Endothelial cell of umbilical vein (primary cell): ENCODE data around the gene STAC2. TPM values are rescaled to one million over a fixed set of nuclear protein-coding genes. Genes with fewer than 3 reads are reported as not detected.

ENCODE experiments used
- BruUV-seq: library from RNA; stranded (reverse); fragments of 400-500 nt; replicated peaks from 2 replicates; lab custom pipeline; 2021; lab: Mats Ljungman, UMichigan
- CTCF ChIA-PET: fragments of 300-600, 350-600 bp; sonication (Branson Sonifier 250); formaldehyde crosslinking; loops from one replicate; lab custom pipeline; 2021; ENCODE audit warnings: antibody characterized with exemption, inconsistent platforms; lab: Charles Lee
- POLR2A ChIA-PET: fragments of 300-600, 350-600 bp; sonication (Branson Sonifier 250); formaldehyde crosslinking; loops from one replicate; lab custom pipeline; 2021; ENCODE audit warnings: antibody characterized with exemption, inconsistent platforms; lab: Charles Lee
- DNase-seq: peaks from one replicate; pipeline ENCODE4 v3.0.0-alpha.2; 2011; ENCODE audit warnings: low read depth, low spot score
- FAIRE-seq: peaks from 2 replicates; lab custom pipeline; 2011; peaks lifted over from hg19 to GRCh38; lab: Jason Lieb, UNC
- H2AFZ ChIP-seq: 2 replicates; pipeline ENCODE4 v1.6.0; 2012; ENCODE audit warnings: low read depth, low read length, control low read depth, inconsistent platforms
- H3K27ac ChIP-seq: 2 replicates; pipeline ENCODE4 v1.5.1; 2011; ENCODE audit warnings: low read depth, mild to moderate bottlenecking, control low read depth, low read length, moderate library complexity; ENCODE audit not compliant: insufficient read depth
- H3K27me3 ChIP-seq, 2 experiments: 2 replicates each; pipeline versions ENCODE4 v1.6.0 to v1.6.1; 2011; ENCODE audit warnings: low read length in 2 of 2, mixed read lengths in 1 of 2; ENCODE audit not compliant: control insufficient read depth in 2 of 2, insufficient read depth in 2 of 2
- H3K36me3 ChIP-seq, 2 experiments: 2 replicates in 1 of 2; 3 replicates in 1 of 2; pipeline ENCODE4 v1.5.1; 2011; ENCODE audit warnings: low read length in 2 of 2, mild to moderate bottlenecking in 1 of 2, moderate library complexity in 1 of 2; ENCODE audit not compliant: control insufficient read depth in 2 of 2, insufficient read depth in 2 of 2; ENCODE audit errors: extremely low read depth in 1 of 2
- H3K4me1 ChIP-seq: 3 replicates; pipeline ENCODE4 v1.5.1; 2011; ENCODE audit warnings: mild to moderate bottlenecking, low read length; ENCODE audit not compliant: control insufficient read depth, insufficient read depth; ENCODE audit errors: extremely low read depth
- H3K4me2 ChIP-seq: 2 replicates; pipeline ENCODE4 v1.6.1; 2011; ENCODE audit warnings: low read length, control low read depth, mixed read lengths; ENCODE audit not compliant: insufficient read depth
- H3K4me3 ChIP-seq, 3 experiments: fragments of 200-600 bp in 1 of 3; sonication (generic), shearing (Covaris generic) in 1 of 3; replicated peaks in 1 of 3; 2 replicates each; pipeline ENCODE4 v1.5.1; 2011 to 2016; ENCODE audit warnings: control low read depth in 3 of 3, low read length in 3 of 3, mild to moderate bottlenecking in 2 of 3, inconsistent platforms in 1 of 3, low read depth in 1 of 3, moderate library complexity in 1 of 3; ENCODE audit not compliant: insufficient read depth in 1 of 3
- H3K79me2 ChIP-seq: 2 replicates; pipeline ENCODE4 v1.6.0; 2012; ENCODE audit warnings: low read length, inconsistent platforms; ENCODE audit not compliant: control insufficient read depth, insufficient read depth
- H3K9ac ChIP-seq: replicated peaks from 2 replicates; pipeline ENCODE3; 2011; ENCODE audit warnings: low read length, control low read depth; ENCODE audit not compliant: insufficient read depth; ENCODE audit errors: extremely low read depth
- H3K9me1 ChIP-seq: replicated peaks from 3 replicates; pipeline ENCODE4 v1.6.0; 2011; ENCODE audit warnings: mild to moderate bottlenecking, low read length; ENCODE audit not compliant: control insufficient read depth, insufficient read depth; ENCODE audit errors: extremely low read depth
- H3K9me3 ChIP-seq: replicated peaks from 2 replicates; pipeline ENCODE4 v1.5.1; 2012; ENCODE audit warnings: low read length, inconsistent platforms; ENCODE audit not compliant: control insufficient read depth, insufficient read depth
- H4K20me1 ChIP-seq: replicated peaks from 2 replicates; pipeline ENCODE3; 2011; ENCODE audit warnings: mild to moderate bottlenecking, low read length; ENCODE audit not compliant: control insufficient read depth, insufficient read depth; ENCODE audit errors: extremely low read depth
- CTCF ChIP-seq, 2 donors: IDR thresholded peaks; 1 replicate in 1 of 2; 2 replicates in 1 of 2; pipeline ENCODE4 v1.5.1; 2011; ENCODE audit warnings: low read length in 2 of 2, mild to moderate bottlenecking in 2 of 2, moderate library complexity in 2 of 2, control low read depth in 1 of 2, inconsistent platforms in 1 of 2, low read depth in 1 of 2; ENCODE audit not compliant: insufficient read depth in 1 of 2; ENCODE audit errors: extremely low read depth in 1 of 2
- EZH2 ChIP-seq: IDR thresholded peaks from 2 replicates; pipeline ENCODE4 v1.6.1; 2012; ENCODE audit warnings: borderline replicate concordance, low read depth, mild to moderate bottlenecking, moderate library complexity, low read length, inconsistent platforms; ENCODE audit not compliant: severe bottlenecking
- FOS ChIP-seq: IDR thresholded peaks from 2 replicates; pipeline ENCODE4 v1.6.1; 2011; ENCODE audit warnings: mild to moderate bottlenecking, low read length, moderate library complexity, borderline replicate concordance; ENCODE audit not compliant: insufficient read depth
- GATA2 ChIP-seq: IDR thresholded peaks from 2 replicates; pipeline ENCODE4 v1.7.0; 2011; ENCODE audit warnings: low read depth, mild to moderate bottlenecking, moderate library complexity, mixed read lengths, low read length; ENCODE audit not compliant: insufficient read length, insufficient read depth
- JUN ChIP-seq: IDR thresholded peaks from 2 replicates; pipeline ENCODE4 v1.6.1; 2011; ENCODE audit warnings: borderline replicate concordance, low read depth; ENCODE audit not compliant: insufficient read length, insufficient read depth
- MAX ChIP-seq: IDR thresholded peaks from 2 replicates; pipeline ENCODE4 v1.6.1; 2011; ENCODE audit not compliant: insufficient read depth, insufficient read length
- MYC ChIP-seq: IDR thresholded peaks from one replicate; pipeline ENCODE4 v1.6.1; 2011; ENCODE audit warnings: mild to moderate bottlenecking, low read depth, low read length
- POLR2A ChIP-seq: IDR thresholded peaks from 2 replicates; pipeline ENCODE4 v1.6.1; 2012; ENCODE audit warnings: low read depth, mild to moderate bottlenecking, control low read depth, low read length
- POLR2AphosphoS5 ChIP-seq: IDR thresholded peaks from 2 replicates; pipeline ENCODE4 v1.6.1; 2012; ENCODE audit warnings: low read depth, mild to moderate bottlenecking, control low read depth, low read length, moderate library complexity; ENCODE audit not compliant: insufficient read depth
- dilution Hi-C: fragments of 300-500 bp; cut with MboI; formaldehyde crosslinking; loops from one replicate; pipeline ENCODE4 v1.15.0; 2019; ENCODE audit warnings: low sequenced_read_pairs; ENCODE audit not compliant: extremely low pct_ligation_motif_present
- intact Hi-C: fragments of 100-400 bp; cut with micrococcal nuclease; formaldehyde crosslinking; loops from one replicate; pipeline ENCODE4 v1.10.0; 2022
- polyA plus RNA-seq, 4 experiments: library from polyadenylated mRNA; depleted of rRNA in 3 of 4; stranded (reverse) in 3 of 4; unstranded in 1 of 4; fragments of >200 nt; gene quantifications; 2 replicates each; pipeline versions ENCODE4 v1.2.1 to v1.2.3, GENCODE V29; 2011 to 2012; ENCODE audit warnings: missing spikeins in 1 of 4
- total RNA-seq: library from RNA; stranded (reverse); gene quantifications from 2 replicates; pipeline ENCODE4 v1.2.3, GENCODE V29; 2021

Gene STAC2
- total and polyA plus RNA-seq, 2 donors (not counting 3 experiments of a cell fraction or from before 2014, with no cell fraction given), result not detected

- BruUV-seq, result no TSS peak
- intact Hi-C loops, result no loop called here
- TF ChIP-seq CTCF (IDR thresholded peaks at IDR 0.05; ENCODE audit: extremely low read depth in 1 of 2, insufficient read depth in 1 of 2, low read depth in 1 of 2, low read length in 2 of 2) (no peak), JUN (no peak), POLR2A (no peak), MAX (no peak), POLR2AphosphoS5 (no peak), GATA2 (no peak), EZH2 (no peak), MYC (no peak), FOS (no peak)
These were observed 32.4 kb downstream of the STAC2 start for GRCh38 chr17:39193346-39193745.

More at GRCh38 chr17:39193346-39193745, 32.4 kb downstream of the STAC2 start:
- Histone ChIP-seq H3K4me3 (no peak overlapping the region), H3K27ac (no peak overlapping the region), H3K9me3 (no peaks in the 10 kb centered on the region), H3K9me1 (no peaks in the 10 kb centered on the region), H3K4me2 (no peak overlapping the region), H3K79me2 (peaks cover 18% of the 10 kb centered on the region), H2AFZ (no peak overlapping the region), H4K20me1 (no peaks in the 10 kb centered on the region), H3K36me3 (peaks cover 3 to 17% of the 10 kb centered on the region in 2 experiments), H3K9ac (no peak overlapping the region), H3K27me3 (no peaks in the 10 kb centered on the region), H3K4me1 (peaks cover 3% of the 10 kb centered on the region)
- POLR2A ChIA-PET, result no interaction called here
- CTCF ChIA-PET, result interaction anchor here (0.9 to 3.0 kb wide), 2 partner anchors 29 to 38 kb away, joined by 3 to 8 read pairs; no protein-coding TSS in a partner anchor
- FAIRE-seq, result no peak
- dilution Hi-C loops, result no loop called here
- DNase-seq, result no peak
